GM18870 (cell line): ENCODE measurements around the gene ILDR2.

Source experiments
- ATAC-seq: cut with Tn5 transposase; IDR thresholded peaks from one replicate; pipeline ENCODE4 v1.9.1; 2021; ENCODE audit warnings: moderate library complexity; ENCODE audit not compliant: unreplicated experiment

ILDR2 gene

GRCh38 chr1:166971252-166971651, 4.1 kb downstream of the ILDR2 start:
- no peak for ATAC-seq

GRCh38 chr1:166969074-166969677, 6.2 kb downstream of the ILDR2 start:
- peak; percentile 72 for ATAC-seq

GRCh38 chr1:166960858-166961474, 14.4 kb downstream of the ILDR2 start:
- ATAC-seq, result peak; percentile 49

- ATAC-seq, result no peak
Measured at GRCh38 chr1:166956872-166957271, 18.5 kb downstream of the ILDR2 start.

- ATAC-seq, result no peak
Measured at GRCh38 chr1:166956057-166956850, 19.1 kb downstream of the ILDR2 start.

GRCh38 chr1:166953491-166953890, 21.8 kb downstream of the ILDR2 start:
- no peak for ATAC-seq

- ATAC-seq, result no peak
Measured at GRCh38 chr1:166952002-166952746, 23.2 kb downstream of the ILDR2 start.

GRCh38 chr1:166951050-166951449, 24.3 kb downstream of the ILDR2 start:
- no peak for ATAC-seq

GRCh38 chr1:166950156-166950555, 25.2 kb downstream of the ILDR2 start:
- ATAC-seq, result no peak

GRCh38 chr1:166948856-166949350, 26.4 kb downstream of the ILDR2 start:
- no peak for ATAC-seq

GRCh38 chr1:166947398-166948043, 27.8 kb downstream of the ILDR2 start:
- no peak for ATAC-seq

GRCh38 chr1:166944186-166944967, 31.0 kb downstream of the ILDR2 start:
- peak; percentile 55 for ATAC-seq

- ATAC-seq, result no peak
Measured at GRCh38 chr1:166939741-166940375, 35.5 kb downstream of the ILDR2 start.

GRCh38 chr1:166937962-166938361, 37.4 kb downstream of the ILDR2 start:
- no peak for ATAC-seq

- no peak for ATAC-seq
Measured at GRCh38 chr1:166937329-166937728, 38.0 kb downstream of the ILDR2 start.

GRCh38 chr1:166933633-166934032, 41.7 kb downstream of the ILDR2 start:
- ATAC-seq, result no peak

GRCh38 chr1:166933140-166933539, 42.2 kb downstream of the ILDR2 start:
- no peak for ATAC-seq

- no peak for ATAC-seq
Measured at GRCh38 chr1:166929911-166930310, 45.4 kb downstream of the ILDR2 start.

GRCh38 chr1:166927701-166928100, 47.6 kb downstream of the ILDR2 start:
- ATAC-seq, result no peak
